ENCODE results near the gene HIC1.

The HIC1 gene

DNA sequence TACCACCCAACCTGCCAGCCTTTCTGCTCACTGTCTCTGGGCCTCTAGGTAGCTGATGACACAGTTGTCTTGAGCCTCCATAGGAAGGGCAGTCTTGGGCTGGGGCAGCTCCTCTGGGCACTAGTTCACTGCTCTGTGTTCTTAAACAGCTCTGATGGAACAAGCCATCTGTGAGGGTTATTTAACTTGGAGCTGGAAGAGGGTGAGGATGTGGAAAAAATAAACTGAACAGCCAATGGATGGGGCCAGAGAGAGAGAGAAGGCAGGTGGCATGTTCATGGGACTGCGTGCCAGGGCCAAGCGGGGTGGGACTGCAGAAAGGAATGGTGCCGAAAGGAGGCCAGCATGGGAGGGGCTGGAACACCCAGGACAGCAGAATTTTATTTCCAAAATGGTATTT, 52.6 kb downstream of the HIC1 start:
- DNase-seq = no peak

- DNase-seq = no peak
Measured at GRCh38 chr17:2108170-2108569, 53.3 kb downstream of the HIC1 start.

DNA sequence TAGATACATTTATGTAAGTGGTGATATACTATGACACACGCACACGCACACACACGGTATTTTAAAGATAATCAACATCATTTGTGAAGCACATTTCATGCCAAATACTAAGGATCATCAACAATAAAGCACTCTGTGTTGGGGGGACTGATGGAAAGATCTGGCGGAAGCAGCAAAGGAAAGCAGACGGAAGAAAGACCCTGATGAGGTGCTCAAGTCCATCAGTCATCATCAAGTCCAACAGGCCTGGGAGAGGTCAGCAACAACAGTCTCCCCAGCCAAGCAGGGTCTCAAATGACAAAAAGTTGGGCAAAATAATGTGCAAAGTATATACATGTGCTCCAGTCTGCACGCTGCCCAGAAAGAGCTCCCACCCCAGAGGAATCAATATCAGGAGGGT, 55.5 kb downstream of the HIC1 start:
- DNase-seq = no peak

DNA sequence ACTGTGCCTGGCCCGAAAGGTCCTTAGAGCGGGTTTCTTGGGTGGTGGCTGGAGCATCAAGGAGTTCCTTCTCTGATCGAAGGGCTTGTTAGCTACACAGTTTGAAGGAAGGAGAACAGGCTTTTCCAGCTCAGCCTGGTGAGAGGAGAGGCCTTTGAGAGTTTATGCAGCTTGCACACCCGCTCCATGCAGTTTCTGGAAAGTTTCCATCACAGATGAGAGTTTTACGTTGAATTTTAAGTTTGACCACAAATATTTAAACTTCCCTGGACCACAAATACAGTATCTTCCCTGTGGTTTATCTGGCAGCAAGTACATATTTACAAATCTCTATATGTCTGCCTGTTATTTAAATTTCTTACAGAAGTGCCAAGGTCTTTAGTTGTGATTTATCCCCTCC, 56.8 kb downstream of the HIC1 start:
- no peak for DNase-seq
